ENCODE measurements around the gene MBNL1.

GRCh38 chr3:152496716-152497115, 228.0 kb downstream of the MBNL1 start:
- TF ChIP-seq CTCF (optimal IDR thresholded peaks at IDR 0.05 in 1 of 3, IDR thresholded peaks at IDR 0.05 in 1 of 3, conservative IDR thresholded peaks at IDR 0.05 in 1 of 3; ENCODE audit: extremely low read depth in 1 of 3, insufficient read depth in 2 of 3, low read length in 3 of 3): no peak
- TF ChIP-seq EZH2 (IDR thresholded peaks at IDR 0.05; ENCODE audit: low read length): no peak
